ENCODE measurements around the gene VASN.

The VASN gene

DNA sequence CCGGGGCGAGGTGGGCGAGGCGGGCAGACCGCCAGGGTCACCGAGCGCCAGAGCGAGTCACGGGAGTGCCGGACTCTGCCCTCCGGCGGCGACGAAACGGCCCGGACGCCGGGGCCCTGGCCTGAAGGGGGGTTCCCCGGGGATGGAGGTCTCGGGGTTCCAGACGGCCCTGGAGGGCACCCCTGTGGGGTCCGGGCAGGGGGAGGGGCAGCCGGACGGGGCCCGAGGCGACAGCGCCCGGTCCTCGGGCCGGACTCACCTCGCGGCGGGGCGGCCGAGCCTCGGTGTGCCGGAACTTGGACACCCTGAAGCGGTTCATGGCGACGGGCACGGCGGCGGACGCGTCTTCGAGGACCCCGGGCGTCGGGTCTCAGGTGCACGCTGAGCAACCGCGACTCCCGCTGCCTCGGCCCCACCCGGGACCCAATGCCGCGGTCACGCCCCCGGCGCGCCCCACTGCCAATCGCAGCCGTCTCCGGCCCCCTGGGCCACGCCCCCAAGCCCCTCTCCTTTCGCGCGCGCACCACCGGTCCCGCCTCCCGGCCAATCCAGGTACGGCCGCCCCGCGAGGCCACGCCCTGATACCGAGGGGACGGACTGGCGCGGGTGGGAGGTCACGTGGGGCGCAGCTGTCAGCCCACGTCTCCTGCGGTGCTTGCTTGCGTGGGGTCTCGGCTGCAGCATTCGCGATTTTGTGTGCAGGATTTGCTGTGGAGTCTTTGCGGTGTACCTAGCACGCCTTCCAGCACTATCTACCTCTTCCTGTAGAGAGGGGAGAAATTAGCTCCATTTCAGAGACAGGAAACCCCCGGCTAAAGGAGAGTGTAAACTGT lies 44.8 kb downstream of the VASN start, which contains the start of gene CORO7:
CORO7 (minus strand) TSS at position 397 of the 833 bp plus-strand sequence; CDS start at position 319, 78 bp downstream.
- Histone ChIP-seq H3K27ac (ENCODE audit: low read length) (no peak within 1 kb of the TSS), H3K4me3 (ENCODE audit: low read length) (peak within 1 kb of the TSS; percentile 72), H3K27me3 (ENCODE audit: control insufficient read depth, insufficient read depth, low read length) (no peaks in the 10 kb centered on the region), H3K9me3 (ENCODE audit: control insufficient read depth, insufficient read depth, low read length) (no peaks in the 10 kb centered on the region), H3K4me1 (ENCODE audit: control insufficient read depth, insufficient read depth, low read length) (peaks cover 3% of the 10 kb centered on the region; the same call in 1 of the 2 replicates), H3K36me3 (ENCODE audit: control insufficient read depth, insufficient read depth, low read length) (peaks cover 2% of the 10 kb centered on the region; the same call in 1 of the 2 replicates)
- WGBS (ENCODE audit: insufficient coverage, insufficient read length): no CpG with 5 or more reads among the region's 92 CpGs
- DNase-seq (ENCODE audit: low read depth, low spot score): no peak

DNA sequence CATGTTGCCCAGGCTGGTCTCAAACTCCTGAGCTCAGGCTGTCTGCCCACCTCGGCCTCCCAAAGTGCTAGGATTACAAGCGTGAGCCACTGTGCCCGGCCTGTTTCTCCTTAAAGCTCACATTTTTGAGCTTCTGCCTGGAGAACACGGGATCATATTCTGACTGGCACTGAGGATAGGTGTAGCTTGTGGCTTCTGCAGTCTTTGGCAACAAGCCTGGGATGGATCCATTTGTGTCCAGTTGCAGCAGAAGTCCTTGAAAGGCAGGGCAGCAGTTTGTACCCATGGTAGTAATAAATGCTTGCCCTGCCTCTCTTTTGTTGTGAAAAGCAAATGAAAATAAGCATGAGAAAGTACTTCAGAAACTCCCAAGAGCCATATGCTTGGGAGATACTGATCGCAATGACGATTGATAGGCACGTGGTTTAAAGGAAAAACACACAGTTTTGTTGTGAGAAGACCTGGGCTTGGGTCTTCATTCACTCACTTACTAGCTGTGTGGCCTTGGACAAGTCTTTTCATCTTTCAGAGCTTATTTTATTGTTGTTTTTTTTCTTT lies 47.8 kb downstream of the VASN start:
- WGBS (ENCODE audit: insufficient coverage, insufficient read length): no CpG with 5 or more reads among the region's 7 CpGs
- DNase-seq (ENCODE audit: low read depth, low spot score): no peak

DNA sequence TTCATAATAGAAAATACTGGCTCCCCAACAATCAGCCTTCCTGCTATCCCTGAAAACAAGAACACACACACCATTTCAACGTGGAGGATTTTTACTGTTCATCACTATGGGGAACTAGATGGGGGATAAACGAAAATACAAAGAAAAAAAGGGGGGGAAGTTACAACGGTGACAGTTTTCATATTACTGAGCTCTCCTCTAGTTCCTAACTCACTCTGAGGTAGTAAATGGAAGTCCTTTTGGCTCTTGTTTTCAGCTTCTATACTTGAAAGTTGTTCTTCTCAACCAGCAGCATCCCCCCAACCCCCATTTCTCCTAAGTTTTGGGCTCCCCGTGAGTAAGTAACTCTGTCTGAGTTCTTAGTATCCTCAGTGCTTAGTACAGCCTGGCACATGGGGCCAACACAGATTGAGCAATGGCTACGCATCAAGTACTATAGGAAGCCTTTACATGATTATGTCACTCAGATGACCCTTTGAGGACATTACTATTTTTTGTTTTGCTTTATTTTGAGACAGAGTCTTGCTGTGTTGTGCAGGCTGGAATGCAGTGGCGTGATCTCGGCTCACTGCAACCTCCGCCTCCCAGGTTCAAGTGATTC lies 49.0 kb downstream of the VASN start:
- H3K27me3 ChIP-seq (ENCODE audit: control insufficient read depth, insufficient read depth, low read length): no peaks in the 10 kb centered on the region
- no peak overlapping the region for H3K4me3 ChIP-seq (ENCODE audit: low read length)
- H3K9me3 ChIP-seq (ENCODE audit: control insufficient read depth, insufficient read depth, low read length): no peaks in the 10 kb centered on the region
- no peaks in the 10 kb centered on the region; the same call in 1 of the 2 replicates for H3K4me1 ChIP-seq (ENCODE audit: control insufficient read depth, insufficient read depth, low read length)
- DNase-seq (ENCODE audit: low read depth, low spot score): no peak
- WGBS (ENCODE audit: insufficient coverage, insufficient read length): no CpG with 5 or more reads among the region's 8 CpGs
- no peak overlapping the region for H3K27ac ChIP-seq (ENCODE audit: low read length)
- H3K36me3 ChIP-seq (ENCODE audit: control insufficient read depth, insufficient read depth, low read length): no peaks in the 10 kb centered on the region

More for the DNA sequence above, 47.8 kb downstream of the VASN start:
- H3K27me3 ChIP-seq (ENCODE audit: control insufficient read depth, insufficient read depth, low read length): no peaks in the 10 kb centered on the region
- H3K9me3 ChIP-seq (ENCODE audit: control insufficient read depth, insufficient read depth, low read length): no peaks in the 10 kb centered on the region
- H3K36me3 ChIP-seq (ENCODE audit: control insufficient read depth, insufficient read depth, low read length): no peaks in the 10 kb centered on the region
- H3K4me1 ChIP-seq (ENCODE audit: control insufficient read depth, insufficient read depth, low read length): peaks cover 3% of the 10 kb centered on the region; the same call in 1 of the 2 replicates
- no peak overlapping the region for H3K27ac ChIP-seq (ENCODE audit: low read length)
- H3K4me3 ChIP-seq (ENCODE audit: low read length): no peak overlapping the region

DNA sequence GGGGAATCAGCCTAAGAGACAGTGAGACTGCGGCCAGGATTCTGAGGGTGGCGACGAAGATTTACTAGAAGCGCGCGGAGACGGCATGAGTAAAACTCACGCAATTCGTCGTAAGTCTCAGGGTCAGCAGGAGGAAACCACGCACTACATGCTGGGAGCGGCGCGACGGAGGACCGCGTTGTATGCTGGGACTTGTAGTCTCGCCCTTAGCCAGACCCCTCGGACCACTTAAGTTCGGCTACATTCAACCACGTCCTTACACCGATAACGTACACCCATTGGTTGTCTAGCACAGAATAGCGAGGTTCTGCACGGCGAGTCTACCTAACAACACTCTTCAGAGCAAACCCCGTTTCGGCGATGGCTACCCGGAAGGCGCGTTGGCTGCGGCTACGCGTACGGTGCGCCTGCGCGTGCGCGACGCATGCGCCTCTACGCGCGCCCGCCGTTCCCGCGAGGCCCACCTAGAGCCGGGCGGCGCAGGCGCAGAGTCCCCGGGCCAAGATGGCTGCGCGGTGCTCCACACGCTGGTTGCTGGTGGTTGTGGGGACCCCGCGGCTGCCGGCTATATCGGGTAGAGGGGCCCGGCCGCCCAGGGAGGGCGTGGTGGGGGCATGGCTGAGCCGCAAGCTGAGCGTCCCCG lies 53.9 kb downstream of the VASN start, which contains the start of gene DNAJA3:
DNAJA3 (plus strand) TSS at position 491 of the 643 bp plus-strand sequence; CDS start at position 505, 14 bp downstream.
- H3K27me3 ChIP-seq (ENCODE audit: control insufficient read depth, insufficient read depth, low read length): no peaks in the 10 kb centered on the region
- WGBS (ENCODE audit: insufficient coverage, insufficient read length): no CpG with 5 or more reads among the region's 68 CpGs
- no peaks in the 10 kb centered on the region for H3K9me3 ChIP-seq (ENCODE audit: control insufficient read depth, insufficient read depth, low read length)
- peak within 1 kb of the TSS; percentile 89 for H3K4me3 ChIP-seq (ENCODE audit: low read length)
- no peaks in the 10 kb centered on the region for H3K4me1 ChIP-seq (ENCODE audit: control insufficient read depth, insufficient read depth, low read length)
- H3K36me3 ChIP-seq (ENCODE audit: control insufficient read depth, insufficient read depth, low read length): no peaks in the 10 kb centered on the region
- peak; percentile 79 for DNase-seq (ENCODE audit: low read depth, low spot score)
- H3K27ac ChIP-seq (ENCODE audit: low read length): no peak within 1 kb of the TSS

- H3K4me1 ChIP-seq (ENCODE audit: control insufficient read depth, insufficient read depth, low read length): no peaks in the 10 kb centered on the region
- H3K27me3 ChIP-seq (ENCODE audit: control insufficient read depth, insufficient read depth, low read length): no peaks in the 10 kb centered on the region
- no peaks in the 10 kb centered on the region for H3K36me3 ChIP-seq (ENCODE audit: control insufficient read depth, insufficient read depth, low read length)
- no peak overlapping the region for H3K27ac ChIP-seq (ENCODE audit: low read length)
- WGBS (ENCODE audit: insufficient coverage, insufficient read length): no CpG with 5 or more reads among the region's 31 CpGs
- no peak for DNase-seq (ENCODE audit: low read depth, low spot score)
- H3K9me3 ChIP-seq (ENCODE audit: control insufficient read depth, insufficient read depth, low read length): no peaks in the 10 kb centered on the region
- H3K4me3 ChIP-seq (ENCODE audit: low read length): peak overlapping the region; percentile 89
Measured at GRCh38 chr16:4426021-4426684, 54.5 kb downstream of the VASN start.

- H3K27me3 ChIP-seq (ENCODE audit: control insufficient read depth, insufficient read depth, low read length): no peaks in the 10 kb centered on the region
- no peaks in the 10 kb centered on the region for H3K9me3 ChIP-seq (ENCODE audit: control insufficient read depth, insufficient read depth, low read length)
- H3K27ac ChIP-seq (ENCODE audit: low read length): no peak overlapping the region
- H3K36me3 ChIP-seq (ENCODE audit: control insufficient read depth, insufficient read depth, low read length): no peaks in the 10 kb centered on the region
- no peaks in the 10 kb centered on the region for H3K4me1 ChIP-seq (ENCODE audit: control insufficient read depth, insufficient read depth, low read length)
- peak overlapping the region; percentile 89; the same call in 1 of the 2 replicates for H3K4me3 ChIP-seq (ENCODE audit: low read length)
- no peak for DNase-seq (ENCODE audit: low read depth, low spot score)
- no CpG with 5 or more reads among the region's 12 CpGs for WGBS (ENCODE audit: insufficient coverage, insufficient read length)
Measured at GRCh38 chr16:4426722-4427372, 55.2 kb downstream of the VASN start.

- Histone ChIP-seq H3K27me3 (ENCODE audit: control insufficient read depth, insufficient read depth, low read length) (no peaks in the 10 kb centered on the region), H3K27ac (ENCODE audit: low read length) (no peak overlapping the region), H3K4me3 (ENCODE audit: low read length) (no peak overlapping the region), H3K9me3 (ENCODE audit: control insufficient read depth, insufficient read depth, low read length) (no peaks in the 10 kb centered on the region), H3K4me1 (ENCODE audit: control insufficient read depth, insufficient read depth, low read length) (no peaks in the 10 kb centered on the region), H3K36me3 (ENCODE audit: control insufficient read depth, insufficient read depth, low read length) (no peaks in the 10 kb centered on the region)
- DNase-seq (ENCODE audit: low read depth, low spot score): no peak
- no CpG with 5 or more reads among the region's 7 CpGs for WGBS (ENCODE audit: insufficient coverage, insufficient read length)
Measured at GRCh38 chr16:4428500-4428899, 56.9 kb downstream of the VASN start.

DNA sequence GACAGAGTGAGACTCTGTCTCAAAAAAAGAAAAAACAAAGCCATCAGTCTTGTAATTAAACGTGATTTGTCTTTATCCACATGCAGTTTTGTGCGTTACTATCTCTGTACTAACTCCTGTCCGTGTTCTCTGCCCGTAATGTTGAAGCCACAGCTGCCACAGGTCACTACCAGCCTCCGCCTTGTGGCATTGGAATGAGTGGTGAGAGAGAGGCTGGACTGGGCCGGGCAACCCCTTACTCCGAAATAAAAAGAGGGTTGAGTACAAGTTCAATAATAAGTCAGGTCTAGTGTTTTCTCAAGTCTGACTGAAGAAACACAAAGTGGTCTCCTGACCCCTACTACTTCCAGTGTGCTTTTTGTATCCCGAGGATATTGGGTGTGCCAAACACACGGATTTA lies 59.4 kb downstream of the VASN start:
- Histone ChIP-seq H3K27ac (ENCODE audit: low read length) (no peak overlapping the region), H3K36me3 (ENCODE audit: control insufficient read depth, insufficient read depth, low read length) (peaks cover 2% of the 10 kb centered on the region; the same call in 1 of the 2 replicates), H3K27me3 (ENCODE audit: control insufficient read depth, insufficient read depth, low read length) (no peaks in the 10 kb centered on the region), H3K4me3 (ENCODE audit: low read length) (no peak overlapping the region), H3K9me3 (ENCODE audit: control insufficient read depth, insufficient read depth, low read length) (no peaks in the 10 kb centered on the region), H3K4me1 (ENCODE audit: control insufficient read depth, insufficient read depth, low read length) (no peaks in the 10 kb centered on the region)
- no peak for DNase-seq (ENCODE audit: low read depth, low spot score)
- no CpG with 5 or more reads among the region's 9 CpGs for WGBS (ENCODE audit: insufficient coverage, insufficient read length)

All from iPS DF 6.9 (cell line).